CD14-positive monocyte (primary cell): Measurements from ENCODE around the gene MDFIC. TPM values are rescaled to one million over a fixed set of nuclear protein-coding genes. Genes with fewer than 3 reads are reported as not detected.

Experiments
- DNase-seq, 3 donors: peaks; one replicate each; pipeline ENCODE4 v3.0.0-alpha.2; 2011 to 2022
- H2AFZ ChIP-seq: 2 replicates; pipeline ENCODE4 v1.6.0; 2012; ENCODE audit warnings: mild to moderate bottlenecking, low read depth, low read length, inconsistent platforms; ENCODE audit not compliant: insufficient read depth, poor library complexity, severe bottlenecking
- H3K27ac ChIP-seq, 2 donors: 1 replicate in 1 of 2; 2 replicates in 1 of 2; pipeline ENCODE4 v1.5.1; 2012 to 2013; ENCODE audit warnings: low read length in 2 of 2, control low read depth in 1 of 2, inconsistent platforms in 1 of 2, low read depth in 1 of 2, mild to moderate bottlenecking in 1 of 2
- H3K27me3 ChIP-seq, 2 donors: one replicate each; pipeline versions ENCODE4 v1.6.0 to v1.6.1; 2011 to 2013; ENCODE audit warnings: low read length in 2 of 2; ENCODE audit not compliant: control insufficient read depth in 2 of 2, insufficient read depth in 2 of 2
- H3K36me3 ChIP-seq, 2 donors: replicated peaks in 1 of 2; 1 replicate in 1 of 2; 2 replicates in 1 of 2; pipeline versions ENCODE4 v1.5.1 to v1.6.1; 2012 to 2013; ENCODE audit warnings: low read length in 2 of 2, control low read depth in 1 of 2, inconsistent platforms in 1 of 2, mild to moderate bottlenecking in 1 of 2; ENCODE audit not compliant: insufficient read depth in 2 of 2, control insufficient read depth in 1 of 2
- H3K4me1 ChIP-seq, 2 donors: 1 replicate in 1 of 2; 2 replicates in 1 of 2; pipeline versions ENCODE4 v1.5.1 to v1.6.1; 2012 to 2013; ENCODE audit warnings: low read length in 2 of 2, control low read depth in 1 of 2, inconsistent platforms in 1 of 2, mild to moderate bottlenecking in 1 of 2, moderate library complexity in 1 of 2; ENCODE audit not compliant: insufficient read depth in 2 of 2, control insufficient read depth in 1 of 2
- H3K4me2 ChIP-seq: replicated peaks from 2 replicates; pipeline ENCODE3; 2012; ENCODE audit warnings: low read length, moderate library complexity, mild to moderate bottlenecking; ENCODE audit not compliant: poor library complexity, severe bottlenecking; ENCODE audit errors: extremely low read depth
- H3K4me3 ChIP-seq, 3 experiments: fragments of 200-600 bp in 1 of 3; sonication (generic) in 1 of 3; replicated peaks in 1 of 3; 1 replicate in 2 of 3; 2 replicates in 1 of 3; pipeline ENCODE4 v1.5.1; 2011 to 2013; ENCODE audit warnings: low read length in 3 of 3, mild to moderate bottlenecking in 3 of 3, control low read depth in 2 of 3, low read depth in 2 of 3, inconsistent platforms in 1 of 3, moderate library complexity in 1 of 3
- H3K79me2 ChIP-seq: 2 replicates; pipeline ENCODE4 v1.6.0; 2012; ENCODE audit warnings: mild to moderate bottlenecking, control low read depth, inconsistent platforms, low read length, moderate library complexity; ENCODE audit not compliant: insufficient read depth
- H3K9ac ChIP-seq: 2 replicates; pipeline ENCODE4 v1.6.0; 2017; ENCODE audit warnings: low read length, mild to moderate bottlenecking; ENCODE audit not compliant: insufficient read depth, poor library complexity, severe bottlenecking
- H3K9me3 ChIP-seq, 2 donors: replicated peaks in 1 of 2; 1 replicate in 1 of 2; 2 replicates in 1 of 2; pipeline versions ENCODE4 v1.5.1 to v1.6.1; 2012 to 2013; ENCODE audit warnings: low read length in 2 of 2, control low read depth in 1 of 2; ENCODE audit not compliant: control insufficient read depth in 1 of 2, insufficient read depth in 1 of 2
- H4K20me1 ChIP-seq: 2 replicates; pipeline ENCODE4 v1.6.0; 2012; ENCODE audit warnings: mild to moderate bottlenecking, low read length, control low read depth, moderate library complexity; ENCODE audit not compliant: insufficient read depth
- H3K27ac Mint-ChIP-seq, 7 donors: one replicate each; pipeline ENCODE4 v1.8.0; 2020; ENCODE audit warnings: mild to moderate bottlenecking in 7 of 7, mixed read lengths in 7 of 7, moderate library complexity in 6 of 7, inconsistent platforms in 2 of 7
- H3K27me3 Mint-ChIP-seq, 3 donors: one replicate each; pipeline ENCODE4 v1.8.0; 2021 to 2022; ENCODE audit warnings: low read depth in 3 of 3, mild to moderate bottlenecking in 3 of 3, mixed read lengths in 3 of 3, moderate library complexity in 3 of 3, inconsistent platforms in 1 of 3
- H3K36me3 Mint-ChIP-seq, 2 donors: one replicate each; pipeline ENCODE4 v1.8.0; 2020; ENCODE audit warnings: mixed read lengths in 2 of 2, inconsistent platforms in 1 of 2, mild to moderate bottlenecking in 1 of 2
- H3K4me1 Mint-ChIP-seq: one replicate; pipeline ENCODE4 v1.8.0; 2020; ENCODE audit warnings: mild to moderate bottlenecking, mixed read lengths
- H3K4me3 Mint-ChIP-seq, 2 donors: one replicate each; pipeline ENCODE4 v1.8.0; 2020; ENCODE audit warnings: mild to moderate bottlenecking in 2 of 2, mixed read lengths in 2 of 2, moderate library complexity in 1 of 2
- H3K9me3 Mint-ChIP-seq, 7 donors: one replicate each; pipeline ENCODE4 v1.8.0; 2020 to 2022; ENCODE audit warnings: mixed read lengths in 7 of 7, mild to moderate bottlenecking in 6 of 7, moderate library complexity in 6 of 7, inconsistent platforms in 2 of 7
- CTCF ChIP-seq: fragments of 200-600 bp; IDR thresholded peaks from one replicate; pipeline ENCODE4 v1.8.0; 2022; ENCODE audit warnings: antibody characterized with exemption, mild to moderate bottlenecking
- WGBS: methylation state at CpG from one replicate; pipeline ENCODE4 v1.1.5; 2013; ENCODE audit warnings: missing lambda C conversion rate; ENCODE audit not compliant: insufficient coverage; 5-methylcytosine and 5-hydroxymethylcytosine counted together
- intact Hi-C, 2 donors: fragments of 100-400 bp; cut with micrococcal nuclease; formaldehyde crosslinking; loops; one replicate each; pipeline versions ENCODE4 v1.15.0 to v1.15.1; 2023
- polyA plus RNA-seq, 3 donors: library from polyadenylated mRNA; depleted of rRNA in 1 of 3; unstranded in 2 of 3; stranded (reverse) in 1 of 3; fragments of 300-500 nt in 2 of 3; fragments of >200 nt in 1 of 3; fragmentation: Illumina TruSeq in 2 of 3; gene quantifications; 1 replicate in 2 of 3; 2 replicates in 1 of 3; pipeline ENCODE4 v1.2.3, GENCODE V29; 2012 to 2021

MDFIC gene
- polyA plus RNA-seq, 3 donors, result 13.0 to 30.0 (median 19.9) TPM

- no peak overlapping the region for H3K4me3 Mint-ChIP-seq
- H3K27me3 Mint-ChIP-seq, result peaks cover 0 to 3% (median 0%) of the 10 kb centered on the region in 3 donors
- WGBS, result no CpG with 5 or more reads among the region's 1 CpG
- Histone ChIP-seq H3K4me2 (no peak overlapping the region), H3K9me3 (no peaks in the 10 kb centered on the region), H3K4me3 (no peak overlapping the region), H3K27me3 (no peaks in the 10 kb centered on the region), H3K9ac (no peak overlapping the region), H3K36me3 (peaks cover 14 to 37% of the 10 kb centered on the region in 2 donors), H3K79me2 (peaks cover 16% of the 10 kb centered on the region), H3K4me1 (peaks cover 8 to 21% of the 10 kb centered on the region in 2 donors), H2AFZ (no peak overlapping the region), H4K20me1 (no peaks in the 10 kb centered on the region), H3K27ac (no peak overlapping the region)
- intact Hi-C loops, result no loop called here
- no peaks in the 10 kb centered on the region for H3K9me3 Mint-ChIP-seq
- H3K36me3 Mint-ChIP-seq, result peaks cover 33 to 39% of the 10 kb centered on the region in 2 donors
- no peak overlapping the region for H3K27ac Mint-ChIP-seq
- TF ChIP-seq CTCF, result no peak
- H3K4me1 Mint-ChIP-seq, result peaks cover 15% of the 10 kb centered on the region
- no peak for DNase-seq
These were observed 92.9 kb downstream of the MDFIC start for GRCh38 chr7:115014794-115015193.

- H2AFZ ChIP-seq, result no peak overlapping the region
- no peak overlapping the region for H3K4me3 ChIP-seq
- Mint-ChIP-seq H3K4me3 (no peak overlapping the region), H3K36me3 (peaks cover 33 to 39% of the 10 kb centered on the region in 2 donors), H3K4me1 (peaks cover 21% of the 10 kb centered on the region), H3K9me3 (no peaks in the 10 kb centered on the region), H3K27me3 (peaks cover 0 to 3% (median 0%) of the 10 kb centered on the region in 3 donors), H3K27ac (peak overlapping the region in 1 of 7 donors; percentile 36)
- peaks cover 14 to 37% of the 10 kb centered on the region in 2 donors for H3K36me3 ChIP-seq
- H3K79me2 ChIP-seq, result peaks cover 10% of the 10 kb centered on the region
- H4K20me1 ChIP-seq, result no peaks in the 10 kb centered on the region
- no peak for DNase-seq
- no peaks in the 10 kb centered on the region for H3K27me3 ChIP-seq
- H3K9ac ChIP-seq, result no peak overlapping the region
- no peaks in the 10 kb centered on the region for H3K9me3 ChIP-seq
- H3K27ac ChIP-seq, result no peak overlapping the region
- 100% methylated on average over 3 of the region's 4 CpGs for WGBS
- no peak overlapping the region for H3K4me2 ChIP-seq
- no peak for TF ChIP-seq CTCF
- peaks cover 12 to 25% of the 10 kb centered on the region in 2 donors for H3K4me1 ChIP-seq
- intact Hi-C loops, result no loop called here
These were observed 93.7 kb downstream of the MDFIC start for GRCh38 chr7:115015619-115016018.
